ENCODE data around the gene GRM4.

GRCh38 chr6:34093206-34093605, 52.7 kb downstream of the GRM4 start:
- TF ChIP-seq POLR2A (IDR thresholded peaks at IDR 0.05; ENCODE audit: low read length) (no peak), GATA1 (IDR thresholded peaks at IDR 0.05; ENCODE audit: low read depth, low read length) (no peak)
